SK-N-SH treated with all-trans-retinoic acid at 6 μM for 48 hours (cell line): ENCODE measurements around the gene ADIPOR1.

ENCODE experiments used
- BACH2 ChIP-seq: fragments of 250-450 bp; sonication (Bioruptor Pico); IDR thresholded peaks from 2 replicates; pipeline ENCODE4 v1.9.0; 2021; ENCODE audit warnings: mild to moderate bottlenecking, borderline replicate concordance
- ESRRG ChIP-seq: fragments of 250-450 bp; sonication (Bioruptor Pico); IDR thresholded peaks from 2 replicates; pipeline ENCODE4 v1.6.1; 2021; ENCODE audit warnings: mild to moderate bottlenecking
- OSR1 ChIP-seq: fragments of 250-450 bp; sonication (Bioruptor Pico); IDR thresholded peaks from 2 replicates; pipeline ENCODE4 v1.8.0; 2022; ENCODE audit warnings: moderate library complexity, mild to moderate bottlenecking, inconsistent platforms
- PPARA ChIP-seq: fragments of 250-450 bp; sonication (Bioruptor Pico); IDR thresholded peaks from 2 replicates; pipeline ENCODE4 v1.5.0; 2020; ENCODE audit warnings: mild to moderate bottlenecking, borderline replicate concordance
- TCF4 ChIP-seq: fragments of 250-450 bp; sonication (Bioruptor Pico); IDR thresholded peaks from 2 replicates; pipeline ENCODE4 v1.8.0; 2021; ENCODE audit warnings: mild to moderate bottlenecking, moderate library complexity, borderline replicate concordance
- TOX ChIP-seq: fragments of 250-450 bp; sonication (Bioruptor Pico); IDR thresholded peaks from 2 replicates; pipeline ENCODE4 v1.8.0; 2021; ENCODE audit warnings: mild to moderate bottlenecking, moderate library complexity, borderline replicate concordance
- ZC3H10 ChIP-seq: fragments of 250-450 bp; sonication (Bioruptor Pico); IDR thresholded peaks from 2 replicates; pipeline ENCODE4 v1.5.1; 2021; ENCODE audit warnings: mild to moderate bottlenecking, moderate library complexity
- ZFP3 ChIP-seq: fragments of 250-450 bp; sonication (Bioruptor Pico); IDR thresholded peaks from 2 replicates; pipeline ENCODE4 v1.5.0; 2020; ENCODE audit warnings: mild to moderate bottlenecking, moderate library complexity
- ZFP30 ChIP-seq: fragments of 450-650 bp; formaldehyde crosslinking; IDR thresholded peaks from 2 replicates; pipeline ENCODE4 v1.5.0; 2022; ENCODE audit warnings: mild to moderate bottlenecking, moderate library complexity
- ZNF8 ChIP-seq: fragments of 450-650 bp; formaldehyde crosslinking; IDR thresholded peaks from 2 replicates; pipeline ENCODE4 v1.5.0; 2020; ENCODE audit warnings: mild to moderate bottlenecking, moderate library complexity
- TF ChIP-seq, protein P1 (sequence below): fragments of 250-450 bp; sonication (Bioruptor Pico); IDR thresholded peaks from 2 replicates; pipeline ENCODE4 v1.8.0; 2020; ENCODE audit warnings: mild to moderate bottlenecking, moderate library complexity, borderline replicate concordance
- TF ChIP-seq, protein P2 (sequence below): fragments of 250-450 bp; sonication (Bioruptor Pico); IDR thresholded peaks from 2 replicates; pipeline ENCODE4 v1.5.0; 2020; ENCODE audit warnings: mild to moderate bottlenecking, moderate library complexity
- TF ChIP-seq, protein P3 (sequence below): fragments of 250-450 bp; sonication (Bioruptor Pico); IDR thresholded peaks from 2 replicates; pipeline ENCODE4 v1.5.1; 2020; ENCODE audit warnings: low read depth, mild to moderate bottlenecking, moderate library complexity

DNA sequence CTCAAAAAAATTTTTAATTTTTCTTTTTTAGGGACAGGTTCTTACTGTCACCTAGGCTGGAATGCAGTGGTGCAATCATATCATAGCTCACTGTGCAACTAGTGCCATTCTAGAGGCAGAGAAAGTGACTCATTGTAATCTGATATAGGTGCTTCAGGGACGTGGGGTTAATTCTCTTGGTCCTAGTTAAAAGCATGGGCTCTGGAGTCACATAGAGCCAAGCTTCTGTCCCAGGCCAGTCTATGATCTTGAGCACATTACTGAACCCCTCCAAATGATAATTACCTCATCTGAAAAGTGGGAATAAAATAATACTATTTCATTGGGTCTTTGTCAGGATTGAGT lies 1.1 kb upstream of the ADIPOR1 start:
- TF ChIP-seq, protein P1, sequence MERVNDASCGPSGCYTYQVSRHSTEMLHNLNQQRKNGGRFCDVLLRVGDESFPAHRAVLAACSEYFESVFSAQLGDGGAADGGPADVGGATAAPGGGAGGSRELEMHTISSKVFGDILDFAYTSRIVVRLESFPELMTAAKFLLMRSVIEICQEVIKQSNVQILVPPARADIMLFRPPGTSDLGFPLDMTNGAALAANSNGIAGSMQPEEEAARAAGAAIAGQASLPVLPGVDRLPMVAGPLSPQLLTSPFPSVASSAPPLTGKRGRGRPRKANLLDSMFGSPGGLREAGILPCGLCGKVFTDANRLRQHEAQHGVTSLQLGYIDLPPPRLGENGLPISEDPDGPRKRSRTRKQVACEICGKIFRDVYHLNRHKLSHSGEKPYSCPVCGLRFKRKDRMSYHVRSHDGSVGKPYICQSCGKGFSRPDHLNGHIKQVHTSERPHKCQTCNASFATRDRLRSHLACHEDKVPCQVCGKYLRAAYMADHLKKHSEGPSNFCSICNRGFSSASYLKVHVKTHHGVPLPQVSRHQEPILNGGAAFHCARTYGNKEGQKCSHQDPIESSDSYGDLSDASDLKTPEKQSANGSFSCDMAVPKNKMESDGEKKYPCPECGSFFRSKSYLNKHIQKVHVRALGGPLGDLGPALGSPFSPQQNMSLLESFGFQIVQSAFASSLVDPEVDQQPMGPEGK (CRISPR knock-in tag), result no peak
- TF ChIP-seq BACH2 (CRISPR knock-in tag) (no peak), ZNF8 (CRISPR knock-in tag) (no peak), PPARA (CRISPR knock-in tag) (no peak), ZC3H10 (CRISPR knock-in tag) (no peak), TCF4 (CRISPR knock-in tag) (no peak), ZFP30 (CRISPR knock-in tag) (no peak), ZFP3 (CRISPR knock-in tag) (no peak), OSR1 (CRISPR knock-in tag) (no peak), TOX (no peak), ESRRG (CRISPR knock-in tag) (no peak)
- TF ChIP-seq, protein P2, sequence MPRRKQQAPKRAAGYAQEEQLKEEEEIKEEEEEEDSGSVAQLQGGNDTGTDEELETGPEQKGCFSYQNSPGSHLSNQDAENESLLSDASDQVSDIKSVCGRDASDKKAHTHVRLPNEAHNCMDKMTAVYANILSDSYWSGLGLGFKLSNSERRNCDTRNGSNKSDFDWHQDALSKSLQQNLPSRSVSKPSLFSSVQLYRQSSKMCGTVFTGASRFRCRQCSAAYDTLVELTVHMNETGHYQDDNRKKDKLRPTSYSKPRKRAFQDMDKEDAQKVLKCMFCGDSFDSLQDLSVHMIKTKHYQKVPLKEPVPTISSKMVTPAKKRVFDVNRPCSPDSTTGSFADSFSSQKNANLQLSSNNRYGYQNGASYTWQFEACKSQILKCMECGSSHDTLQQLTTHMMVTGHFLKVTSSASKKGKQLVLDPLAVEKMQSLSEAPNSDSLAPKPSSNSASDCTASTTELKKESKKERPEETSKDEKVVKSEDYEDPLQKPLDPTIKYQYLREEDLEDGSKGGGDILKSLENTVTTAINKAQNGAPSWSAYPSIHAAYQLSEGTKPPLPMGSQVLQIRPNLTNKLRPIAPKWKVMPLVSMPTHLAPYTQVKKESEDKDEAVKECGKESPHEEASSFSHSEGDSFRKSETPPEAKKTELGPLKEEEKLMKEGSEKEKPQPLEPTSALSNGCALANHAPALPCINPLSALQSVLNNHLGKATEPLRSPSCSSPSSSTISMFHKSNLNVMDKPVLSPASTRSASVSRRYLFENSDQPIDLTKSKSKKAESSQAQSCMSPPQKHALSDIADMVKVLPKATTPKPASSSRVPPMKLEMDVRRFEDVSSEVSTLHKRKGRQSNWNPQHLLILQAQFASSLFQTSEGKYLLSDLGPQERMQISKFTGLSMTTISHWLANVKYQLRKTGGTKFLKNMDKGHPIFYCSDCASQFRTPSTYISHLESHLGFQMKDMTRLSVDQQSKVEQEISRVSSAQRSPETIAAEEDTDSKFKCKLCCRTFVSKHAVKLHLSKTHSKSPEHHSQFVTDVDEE, result no peak
- TF ChIP-seq, protein P3, sequence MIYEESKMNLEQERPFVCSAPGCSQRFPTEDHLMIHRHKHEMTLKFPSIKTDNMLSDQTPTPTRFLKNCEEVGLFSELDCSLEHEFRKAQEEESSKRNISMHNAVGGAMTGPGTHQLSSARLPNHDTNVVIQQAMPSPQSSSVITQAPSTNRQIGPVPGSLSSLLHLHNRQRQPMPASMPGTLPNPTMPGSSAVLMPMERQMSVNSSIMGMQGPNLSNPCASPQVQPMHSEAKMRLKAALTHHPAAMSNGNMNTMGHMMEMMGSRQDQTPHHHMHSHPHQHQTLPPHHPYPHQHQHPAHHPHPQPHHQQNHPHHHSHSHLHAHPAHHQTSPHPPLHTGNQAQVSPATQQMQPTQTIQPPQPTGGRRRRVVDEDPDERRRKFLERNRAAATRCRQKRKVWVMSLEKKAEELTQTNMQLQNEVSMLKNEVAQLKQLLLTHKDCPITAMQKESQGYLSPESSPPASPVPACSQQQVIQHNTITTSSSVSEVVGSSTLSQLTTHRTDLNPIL, result no peak
